IMR-90 (cell line): ENCODE measurements around the gene DRC3. TPM values are rescaled to one million over a fixed set of nuclear protein-coding genes. Genes with fewer than 3 reads are reported as not detected.

Experiments used
- ATAC-seq: fragments of 200-7000 bp; cut with Tn5 transposase; 2 replicates; pipeline ENCODE4 v1.9.1; 2020; ENCODE audit warnings: low read depth, mild to moderate bottlenecking, moderate library complexity
- BruUV-seq: library from RNA; stranded (reverse); fragments of 400-500 nt; replicated peaks from 2 replicates; lab custom pipeline; 2021; lab: Mats Ljungman, UMichigan
- CTCF ChIA-PET: fragments of 300-600 bp; formaldehyde crosslinking; extraction: SDS; loops from one replicate; lab custom pipeline; 2021; ENCODE audit warnings: antibody characterized with exemption; lab: Yijun Ruan, JAX
- POLR2A ChIA-PET: fragments of 300-600 bp; sonication (Branson Sonifier 250); formaldehyde crosslinking; loops from one replicate; lab custom pipeline; 2022; ENCODE audit warnings: antibody characterized with exemption; ENCODE audit not compliant: unreplicated experiment; lab: Charles Lee
- DNase-seq: peaks from one replicate; pipeline ENCODE4 v3.0.0; 2013
- H2AFZ ChIP-seq: replicated peaks from 2 replicates; pipeline ENCODE3; 2013; ENCODE audit warnings: low read length, mild to moderate bottlenecking; ENCODE audit not compliant: poor library complexity
- H2AK5ac ChIP-seq: 2 replicates; pipeline ENCODE4 v1.6.1; 2013; ENCODE audit warnings: low read depth, low read length, inconsistent platforms
- H2AK9ac ChIP-seq: replicated peaks from 2 replicates; pipeline ENCODE3; 2013; ENCODE audit warnings: mild to moderate bottlenecking, low read depth, low read length, moderate library complexity; ENCODE audit not compliant: poor library complexity
- H2BK120ac ChIP-seq: 2 replicates; pipeline ENCODE4 v1.6.1; 2013; ENCODE audit warnings: low read depth, low read length, inconsistent platforms
- H2BK15ac ChIP-seq: 3 replicates; pipeline ENCODE4 v1.6.1; 2013; ENCODE audit warnings: low read depth, low read length, inconsistent platforms
- H2BK20ac ChIP-seq: 2 replicates; pipeline ENCODE4 v1.6.1; 2013; ENCODE audit warnings: low read depth, mild to moderate bottlenecking, inconsistent platforms, low read length, moderate library complexity
- H2BK5ac ChIP-seq: 2 replicates; pipeline ENCODE4 v1.6.1; 2013; ENCODE audit warnings: mild to moderate bottlenecking, low read depth, low read length, inconsistent platforms; ENCODE audit not compliant: poor library complexity, severe bottlenecking
- H3K14ac ChIP-seq: replicated peaks from 2 replicates; pipeline ENCODE4 v1.6.1; 2013; ENCODE audit warnings: low read depth, low read length, inconsistent platforms
- H3K18ac ChIP-seq: 2 replicates; pipeline ENCODE4 v1.6.1; 2013; ENCODE audit warnings: low read depth, low read length, control low read depth
- H3K23ac ChIP-seq: 2 replicates; pipeline ENCODE4 v1.6.1; 2013; ENCODE audit warnings: low read depth, low read length, inconsistent platforms
- H3K27ac ChIP-seq: 2 replicates; pipeline ENCODE4 v1.5.1; 2013; ENCODE audit warnings: mild to moderate bottlenecking, control low read depth, low read length; ENCODE audit not compliant: insufficient read depth
- H3K27me3 ChIP-seq: 2 replicates; pipeline ENCODE4 v1.6.1; 2013; ENCODE audit warnings: low read length; ENCODE audit not compliant: control insufficient read depth, insufficient read depth
- H3K36me3 ChIP-seq: 2 replicates; pipeline ENCODE4 v1.6.1; 2013; ENCODE audit warnings: low read length, mixed read lengths; ENCODE audit not compliant: control insufficient read depth, insufficient read depth
- H3K4ac ChIP-seq: 2 replicates; pipeline ENCODE4 v1.6.1; 2013; ENCODE audit warnings: low read depth, low read length, inconsistent platforms
- H3K4me1 ChIP-seq: 2 replicates; pipeline ENCODE4 v1.6.1; 2013; ENCODE audit warnings: low read length, mixed read lengths; ENCODE audit not compliant: control insufficient read depth, insufficient read depth
- H3K4me2 ChIP-seq: 2 replicates; pipeline ENCODE4 v1.6.1; 2013; ENCODE audit warnings: low read depth, mild to moderate bottlenecking, control low read depth, low read length, moderate library complexity
- H3K4me3 ChIP-seq: 2 replicates; pipeline ENCODE4 v1.5.1; 2013; ENCODE audit warnings: low read depth, mild to moderate bottlenecking, control low read depth, low read length, moderate library complexity; ENCODE audit not compliant: insufficient read depth
- H3K56ac ChIP-seq: 2 replicates; pipeline ENCODE4 v1.6.1; 2013; ENCODE audit warnings: low read length, inconsistent platforms; ENCODE audit not compliant: insufficient read depth; ENCODE audit errors: extremely low read depth
- H3K79me1 ChIP-seq, 2 experiments: 2 replicates each; pipeline ENCODE4 v1.6.1; 2013; ENCODE audit warnings: low read length in 2 of 2, inconsistent platforms in 1 of 2, low read depth in 1 of 2
- H3K9ac ChIP-seq: 2 replicates; pipeline ENCODE4 v1.6.1; 2013; ENCODE audit warnings: low read depth, low read length, control low read depth
- H3K9me1 ChIP-seq: 2 replicates; pipeline ENCODE4 v1.6.1; 2013; ENCODE audit warnings: low read length, inconsistent platforms; ENCODE audit not compliant: insufficient read depth
- H3K9me3 ChIP-seq: 2 replicates; pipeline ENCODE4 v1.6.1; 2013; ENCODE audit warnings: low read length; ENCODE audit not compliant: control insufficient read depth, insufficient read depth
- H4K20me1 ChIP-seq: 2 replicates; pipeline ENCODE4 v1.6.1; 2013; ENCODE audit warnings: low read length, inconsistent platforms; ENCODE audit not compliant: insufficient read depth
- H4K5ac ChIP-seq: 2 replicates; pipeline ENCODE4 v1.6.1; 2013; ENCODE audit warnings: mild to moderate bottlenecking, low read depth, low read length, control low read depth
- H4K8ac ChIP-seq, 2 experiments: 2 replicates each; pipeline ENCODE4 v1.6.1; 2013; ENCODE audit warnings: low read depth in 2 of 2, low read length in 2 of 2, control low read depth in 1 of 2, inconsistent platforms in 1 of 2
- H4K91ac ChIP-seq: 2 replicates; pipeline ENCODE4 v1.6.1; 2013; ENCODE audit warnings: low read depth, low read length, inconsistent platforms; ENCODE audit not compliant: insufficient read depth
- BHLHE40 ChIP-seq: fragments of 150-350 bp; IDR thresholded peaks from 2 replicates; pipeline ENCODE4 v1.6.1; 2016; ENCODE audit warnings: mild to moderate bottlenecking, low read depth, low read length
- CEBPB ChIP-seq: IDR thresholded peaks from 2 replicates; pipeline ENCODE4 v1.6.1; 2012; ENCODE audit warnings: low read depth, low read length, improper control_type of control experiment
- CHD1 ChIP-seq: IDR thresholded peaks from 2 replicates; pipeline ENCODE4 v1.6.1; 2012; ENCODE audit warnings: low read depth, low read length, improper control_type of control experiment
- ELK1 ChIP-seq: fragments of 150-350 bp; IDR thresholded peaks from 2 replicates; pipeline ENCODE4 v1.6.1; 2016; ENCODE audit warnings: low read depth, mild to moderate bottlenecking, low read length, moderate library complexity, borderline replicate concordance
- FOS ChIP-seq: fragments of 150-350 bp; IDR thresholded peaks from 2 replicates; pipeline ENCODE4 v1.6.1; 2016; ENCODE audit warnings: low read depth, low read length
- MAFK ChIP-seq: IDR thresholded peaks from 2 replicates; pipeline ENCODE4 v1.6.1; 2012; ENCODE audit warnings: low read depth, low read length, improper control_type of control experiment
- MAZ ChIP-seq: IDR thresholded peaks from 2 replicates; pipeline ENCODE4 v1.6.1; 2012; ENCODE audit warnings: low read depth, mild to moderate bottlenecking, low read length, improper control_type of control experiment, moderate library complexity, borderline replicate concordance
- MXI1 ChIP-seq: IDR thresholded peaks from 2 replicates; pipeline ENCODE4 v1.6.1; 2012; ENCODE audit warnings: low read depth, mild to moderate bottlenecking, low read length, moderate library complexity, borderline replicate concordance
- NFE2L2 ChIP-seq: fragments of 150-350 bp; IDR thresholded peaks from 2 replicates; pipeline ENCODE4 v1.6.1; 2016; ENCODE audit warnings: low read depth, mild to moderate bottlenecking, low read length
- POLR2A ChIP-seq: IDR thresholded peaks from 2 replicates; pipeline ENCODE4 v1.6.1; 2012; ENCODE audit warnings: mild to moderate bottlenecking, low read depth, low read length
- RAD21 ChIP-seq: IDR thresholded peaks from 2 replicates; pipeline ENCODE4 v1.6.1; 2012; ENCODE audit warnings: low read length, improper control_type of control experiment
- RCOR1 ChIP-seq: IDR thresholded peaks from 2 replicates; pipeline ENCODE4 v1.6.1; 2012; ENCODE audit warnings: mild to moderate bottlenecking, low read length, improper control_type of control experiment; ENCODE audit not compliant: insufficient replicate concordance
- RFX5 ChIP-seq: IDR thresholded peaks from 2 replicates; pipeline ENCODE4 v1.8.0; 2012; ENCODE audit warnings: low read depth, mild to moderate bottlenecking, low read length, moderate library complexity
- SMC3 ChIP-seq: fragments of 150-350 bp; IDR thresholded peaks from 2 replicates; pipeline ENCODE4 v1.6.1; 2016; ENCODE audit warnings: low read depth, mild to moderate bottlenecking, antibody characterized with exemption, low read length, moderate library complexity
- USF2 ChIP-seq: fragments of 150-350 bp; IDR thresholded peaks from 2 replicates; pipeline ENCODE4 v1.6.1; 2017; ENCODE audit warnings: mild to moderate bottlenecking, antibody characterized with exemption, low read length, low read depth
- WGBS, 2 experiments: methylation state at CpG; one replicate each; pipeline versions ENCODE4 v1.1.5 to v1.1.7; 2013; ENCODE audit warnings: missing lambda C conversion rate in 2 of 2; ENCODE audit not compliant: insufficient read length in 1 of 2; ENCODE audit errors: extremely low coverage in 2 of 2; 5-methylcytosine and 5-hydroxymethylcytosine counted together
- dilution Hi-C: fragments of 300-500 bp; cut with HindIII; formaldehyde crosslinking; loops from one replicate; pipeline ENCODE4 v1.14.3; 2018; ENCODE audit warnings: low sequenced_read_pairs; ENCODE audit not compliant: unreplicated experiment
- in situ Hi-C: fragments of 300-500 bp; cut with MboI; formaldehyde crosslinking; loops from 3 replicates; pipeline ENCODE4 v1.14.3; 2019; ENCODE audit warnings: low sequenced_read_pairs, inconsistent platforms, mixed read lengths
- intact Hi-C: fragments of 100-400 bp; cut with micrococcal nuclease; formaldehyde crosslinking; loops from 2 replicates; pipeline ENCODE4 v1.10.0; 2022
- polyA plus RNA-seq, 3 experiments: library from polyadenylated mRNA; depleted of rRNA; stranded (reverse); fragments of >200 nt; gene quantifications; 2 replicates each; pipeline ENCODE4 v1.2.3, GENCODE V29; 2012; ENCODE audit warnings: low replicate concordance in 1 of 3
- total RNA-seq: library from RNA; depleted of rRNA; stranded (reverse); fragments of >200 nt; gene quantifications from 2 replicates; pipeline ENCODE4 v1.2.3, GENCODE V29; 2012
- TF ChIP-seq, protein P1 (sequence below): conservative IDR thresholded peaks from 2 replicates; pipeline ENCODE4 v1.5.1; 2012; ENCODE audit warnings: mild to moderate bottlenecking, low read depth, low read length, improper control_type of control experiment

The DRC3 gene
- total and polyA plus RNA-seq, 2 of the 4 experiments (the other 2 are of a cell fraction): 0.55 to 0.72 TPM

- H3K9me1 ChIP-seq: peaks cover 4% of the 10 kb centered on the region
- no peak for TF ChIP-seq BHLHE40
- TF ChIP-seq, protein P1, sequence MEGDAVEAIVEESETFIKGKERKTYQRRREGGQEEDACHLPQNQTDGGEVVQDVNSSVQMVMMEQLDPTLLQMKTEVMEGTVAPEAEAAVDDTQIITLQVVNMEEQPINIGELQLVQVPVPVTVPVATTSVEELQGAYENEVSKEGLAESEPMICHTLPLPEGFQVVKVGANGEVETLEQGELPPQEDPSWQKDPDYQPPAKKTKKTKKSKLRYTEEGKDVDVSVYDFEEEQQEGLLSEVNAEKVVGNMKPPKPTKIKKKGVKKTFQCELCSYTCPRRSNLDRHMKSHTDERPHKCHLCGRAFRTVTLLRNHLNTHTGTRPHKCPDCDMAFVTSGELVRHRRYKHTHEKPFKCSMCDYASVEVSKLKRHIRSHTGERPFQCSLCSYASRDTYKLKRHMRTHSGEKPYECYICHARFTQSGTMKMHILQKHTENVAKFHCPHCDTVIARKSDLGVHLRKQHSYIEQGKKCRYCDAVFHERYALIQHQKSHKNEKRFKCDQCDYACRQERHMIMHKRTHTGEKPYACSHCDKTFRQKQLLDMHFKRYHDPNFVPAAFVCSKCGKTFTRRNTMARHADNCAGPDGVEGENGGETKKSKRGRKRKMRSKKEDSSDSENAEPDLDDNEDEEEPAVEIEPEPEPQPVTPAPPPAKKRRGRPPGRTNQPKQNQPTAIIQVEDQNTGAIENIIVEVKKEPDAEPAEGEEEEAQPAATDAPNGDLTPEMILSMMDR: no peak
- no peak for TF ChIP-seq CHD1
- TF ChIP-seq POLR2A: no peak
- no peak for TF ChIP-seq MAFK
- no peak for TF ChIP-seq USF2
- TF ChIP-seq ELK1: no peak
- no peak for TF ChIP-seq SMC3
- TF ChIP-seq RAD21: no peak
- no peak for TF ChIP-seq NFE2L2
- TF ChIP-seq MXI1: no peak
- no peak for TF ChIP-seq FOS
- TF ChIP-seq RFX5: no peak
- TF ChIP-seq CEBPB: no peak
- TF ChIP-seq MAZ: no peak
- no peak for TF ChIP-seq RCOR1
Measured at GRCh38 chr17:18045691-18046350, 73.2 kb downstream of the DRC3 start.

More at GRCh38 chr17:18045691-18046350, 73.2 kb downstream of the DRC3 start:
- CTCF ChIA-PET: no interaction called here
- DNase-seq: no peak
- H3K9me3 ChIP-seq: no peaks in the 10 kb centered on the region
- dilution Hi-C loops (no loop called here), in situ Hi-C loops (no loop called here), intact Hi-C loops (no loop called here)
- no peak overlapping the region for H2AK5ac ChIP-seq
- no peak overlapping the region for H4K91ac ChIP-seq
- H3K56ac ChIP-seq: no peak overlapping the region
- no peak overlapping the region for H2BK120ac ChIP-seq
- peaks cover 11% of the 10 kb centered on the region; the same call in 1 of the 2 replicates for H4K20me1 ChIP-seq
- H3K4me2 ChIP-seq: no peak overlapping the region
- POLR2A ChIA-PET: no interaction called here
- no peak overlapping the region for H3K27ac ChIP-seq
- no peak overlapping the region for H2BK5ac ChIP-seq
- no peak overlapping the region for H3K4ac ChIP-seq
- no peak overlapping the region for H3K14ac ChIP-seq
- no peak overlapping the region for H3K4me3 ChIP-seq
- no peak overlapping the region for H4K5ac ChIP-seq
- H2AFZ ChIP-seq: no peak overlapping the region
- no peak for ATAC-seq
- H3K18ac ChIP-seq: no peak overlapping the region
- no peak overlapping the region for H2BK20ac ChIP-seq
- H2AK9ac ChIP-seq: no peak overlapping the region
- H4K8ac ChIP-seq: no peak overlapping the region
- H3K36me3 ChIP-seq: peaks cover 13% of the 10 kb centered on the region
- WGBS, 2 experiments: 90% methylated on average over 2 of the region's 3 CpGs; no CpG with 5 or more reads in 1 of the 2 experiments
- no peaks in the 10 kb centered on the region for H3K27me3 ChIP-seq
- no peak overlapping the region for H3K23ac ChIP-seq
- H2BK15ac ChIP-seq: no peak overlapping the region
- no peak overlapping the region for H3K9ac ChIP-seq
- BruUV-seq: no TSS peak
- H3K79me1 ChIP-seq: peaks cover 22 to 23% of the 10 kb centered on the region in 2 experiments
- peaks cover 5% of the 10 kb centered on the region; the same call in 1 of the 2 replicates for H3K4me1 ChIP-seq
